Measurements from ENCODE around the gene PTPN23.
A peak's percentile ranks its signal among the peaks of the same experiment; 100 is the strongest.

The PTPN23 gene

GRCh38 chr3:47376393-47376792 is 4.4 kb upstream of the PTPN23 start:
- no peak for DNase-seq

DNA sequence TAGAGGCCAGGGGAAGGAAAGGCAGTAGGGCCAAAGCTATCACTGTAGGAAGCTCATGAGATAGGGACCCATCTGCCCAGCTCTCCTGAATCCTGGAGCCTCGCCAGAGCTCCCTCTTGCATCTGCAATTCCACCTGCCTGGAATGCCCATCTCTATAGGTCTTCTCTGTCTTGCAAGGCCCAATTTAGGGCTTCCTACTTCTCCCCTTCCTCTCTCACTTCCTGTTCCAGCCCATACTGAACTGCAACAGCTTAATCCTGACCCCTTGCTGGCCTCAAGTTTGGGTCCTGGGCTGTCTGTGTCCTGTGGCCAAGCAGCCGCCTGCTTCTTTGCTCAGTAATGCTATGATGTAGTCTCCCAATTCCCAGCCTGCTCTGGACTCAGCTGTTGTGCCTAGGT is 3.6 kb upstream of the PTPN23 start:
- no peak for DNase-seq

- no peak for DNase-seq
Measured at GRCh38 chr3:47378869-47379268, 2.0 kb upstream of the PTPN23 start.

DNA sequence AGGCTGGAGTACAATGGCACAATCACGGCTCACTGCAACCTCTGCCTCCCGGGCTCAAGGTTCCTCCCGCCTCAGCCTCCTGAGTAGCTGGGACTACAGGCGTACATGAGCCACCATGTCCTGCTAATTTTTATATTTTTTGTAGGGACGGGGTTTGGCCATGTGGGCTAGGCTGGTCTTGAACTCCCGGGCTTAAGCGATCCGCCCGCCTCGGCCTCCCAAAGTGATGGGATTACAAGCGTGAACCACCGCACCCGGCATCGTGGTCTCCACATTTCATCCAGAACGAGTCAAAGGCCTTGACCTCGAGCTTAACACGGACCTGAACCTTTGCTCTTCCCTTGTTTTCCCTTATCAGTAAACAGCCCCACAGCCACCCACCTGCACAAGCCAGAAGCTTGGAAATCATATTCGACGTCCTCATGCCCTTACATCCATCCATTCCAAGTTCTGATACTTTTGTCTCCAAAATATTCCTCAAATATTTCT is 1.4 kb upstream of the PTPN23 start:
- no peak for DNase-seq

GRCh38 chr3:47380026-47380600 is 708 bp upstream of the PTPN23 start:
- DNase-seq, result no peak

GRCh38 chr3:47381317-47382157 is 716 bp downstream of the PTPN23 start:
- peak; percentile 49 for DNase-seq

DNA sequence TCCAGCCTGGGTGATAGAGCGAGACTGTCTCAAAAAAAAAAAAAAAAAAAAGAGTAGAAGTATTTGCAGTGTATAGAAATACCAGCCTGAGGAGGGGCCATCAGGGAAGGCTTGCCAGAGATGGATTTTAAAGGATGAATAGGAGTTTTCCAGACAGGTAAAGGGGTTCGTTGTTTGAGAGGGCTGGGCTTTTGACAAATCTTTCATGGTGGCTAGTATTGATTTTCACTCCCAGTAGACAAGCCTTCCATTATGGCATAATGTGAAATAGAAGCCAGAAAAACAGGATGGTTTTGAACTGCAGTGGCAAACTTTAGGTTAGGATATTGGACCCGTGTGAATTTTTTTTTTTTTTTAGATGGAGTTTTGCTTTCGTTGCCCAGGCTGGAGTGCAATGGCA is 3.6 kb downstream of the PTPN23 start:
- no peak for DNase-seq

DNA sequence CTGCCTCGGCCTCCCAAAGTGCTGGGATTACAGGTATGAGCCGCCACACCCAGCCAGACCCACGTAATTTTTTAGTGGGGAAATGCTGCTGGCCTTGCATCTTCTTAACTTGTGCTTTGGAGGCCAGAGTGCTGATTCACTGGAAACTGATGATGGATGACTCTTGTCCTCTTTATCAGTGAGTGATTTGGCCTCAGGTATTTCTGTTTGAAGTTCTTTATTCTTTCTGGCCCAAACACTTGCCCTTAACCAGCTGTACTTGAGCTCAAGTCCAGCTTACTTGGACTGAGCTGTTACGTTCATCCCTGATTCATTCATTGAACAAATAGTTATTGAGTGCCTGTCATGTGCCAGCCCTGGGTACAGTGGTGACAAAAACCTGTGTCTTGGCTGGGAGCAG is 4.2 kb downstream of the PTPN23 start:
- DNase-seq, result no peak

GRCh38 chr3:47385796-47386195 is 5.0 kb downstream of the PTPN23 start:
- no peak for DNase-seq

GRCh38 chr3:47392933-47393332 is 12.1 kb downstream of the PTPN23 start:
- DNase-seq, result no peak

DNA sequence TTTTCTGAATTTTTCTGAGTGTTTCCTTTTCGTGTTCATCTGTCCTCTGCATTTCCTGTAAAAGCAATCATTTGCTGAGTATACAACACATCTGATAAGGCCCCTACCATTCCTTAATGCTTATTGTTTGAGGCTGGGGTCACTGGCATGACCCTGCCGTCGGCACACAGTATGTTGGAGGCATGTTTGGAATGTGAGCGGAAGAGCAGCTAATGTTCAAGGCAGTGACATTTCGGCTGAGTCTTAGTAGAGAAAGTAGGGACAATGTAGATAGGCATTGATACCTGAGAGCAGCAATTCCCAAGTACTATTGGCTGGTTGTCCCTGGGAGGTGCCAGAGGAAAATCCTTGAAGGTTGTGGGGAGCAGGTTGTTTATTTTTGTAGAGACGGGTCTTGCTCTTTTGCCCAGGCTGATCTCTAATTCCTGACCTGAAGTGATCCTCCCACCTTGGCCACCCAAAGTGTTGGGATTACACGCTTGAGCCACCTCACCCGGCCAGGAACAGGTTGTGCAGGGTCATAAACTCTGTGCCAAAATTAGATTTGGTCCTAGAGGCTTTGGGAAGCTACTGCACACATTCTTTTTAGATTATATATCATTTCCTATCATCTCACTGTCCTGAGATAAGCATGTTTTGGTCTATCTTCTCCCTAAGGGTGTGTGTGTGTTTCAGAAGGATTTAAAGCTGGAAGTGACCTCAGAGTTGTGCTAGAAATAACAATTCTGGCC is 13.5 kb downstream of the PTPN23 start:
- DNase-seq, result no peak

DNA sequence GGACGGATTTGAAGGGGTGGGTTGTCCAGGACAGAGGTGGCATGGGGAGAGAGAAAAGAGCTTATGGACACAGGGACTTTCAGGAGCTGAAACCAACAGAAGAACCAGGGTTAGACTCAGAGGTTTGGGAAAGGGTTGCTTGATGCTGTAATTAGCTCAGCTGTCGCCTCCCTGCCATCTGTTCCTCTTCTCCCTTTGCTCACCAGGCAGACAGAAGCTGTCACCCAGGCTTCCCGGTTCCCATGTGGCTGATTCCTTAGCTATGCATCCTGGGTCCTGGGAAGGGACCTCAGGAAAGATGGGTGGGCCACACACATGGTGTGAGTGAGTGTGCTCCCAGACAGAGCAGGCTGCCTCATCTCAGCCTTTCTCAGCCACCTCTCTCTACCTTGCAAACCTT is 14.1 kb downstream of the PTPN23 start:
- DNase-seq, result no peak

GRCh38 chr3:47398228-47398627 is 17.4 kb downstream of the PTPN23 start:
- DNase-seq, result no peak

GRCh38 chr3:47399016-47399415 is 18.2 kb downstream of the PTPN23 start:
- no peak for DNase-seq

DNA sequence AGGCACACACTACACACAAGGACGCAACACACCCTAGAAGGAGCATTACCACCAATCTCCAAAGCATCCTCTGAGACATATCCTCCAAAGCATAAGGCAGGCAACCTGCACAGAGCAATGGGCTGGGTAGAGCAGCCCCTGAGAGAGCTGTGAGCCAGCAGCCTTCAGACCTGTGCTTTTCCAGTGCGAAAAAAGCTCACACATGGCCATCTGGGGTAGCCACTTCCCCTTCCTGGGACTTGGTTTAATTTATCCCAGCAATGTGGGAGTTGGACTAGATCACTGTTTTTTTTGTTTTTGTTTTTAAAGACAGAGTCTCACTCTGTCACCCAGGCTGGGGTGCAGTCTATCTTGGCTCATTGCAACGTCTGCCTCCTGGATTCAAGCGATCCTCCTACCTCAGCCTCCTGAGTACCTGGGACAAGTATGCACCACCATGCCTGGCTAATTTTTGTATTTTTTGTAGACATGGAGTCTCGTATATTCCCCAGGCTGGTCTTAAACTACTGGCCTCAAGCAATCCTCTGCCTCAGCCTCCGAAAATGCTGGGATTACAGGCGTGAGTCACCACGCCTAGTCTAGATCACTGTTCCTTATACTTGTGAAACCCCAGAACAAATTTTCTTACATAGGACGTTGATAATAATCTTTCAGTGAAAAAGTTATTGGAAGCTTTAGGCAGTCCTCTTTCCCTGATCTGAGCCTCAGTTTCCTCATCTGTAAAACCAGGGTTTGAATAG is 18.9 kb downstream of the PTPN23 start:
- DNase-seq, result no peak

GRCh38 chr3:47404431-47404876 is 23.6 kb downstream of the PTPN23 start:
- DNase-seq, result no peak

DNA sequence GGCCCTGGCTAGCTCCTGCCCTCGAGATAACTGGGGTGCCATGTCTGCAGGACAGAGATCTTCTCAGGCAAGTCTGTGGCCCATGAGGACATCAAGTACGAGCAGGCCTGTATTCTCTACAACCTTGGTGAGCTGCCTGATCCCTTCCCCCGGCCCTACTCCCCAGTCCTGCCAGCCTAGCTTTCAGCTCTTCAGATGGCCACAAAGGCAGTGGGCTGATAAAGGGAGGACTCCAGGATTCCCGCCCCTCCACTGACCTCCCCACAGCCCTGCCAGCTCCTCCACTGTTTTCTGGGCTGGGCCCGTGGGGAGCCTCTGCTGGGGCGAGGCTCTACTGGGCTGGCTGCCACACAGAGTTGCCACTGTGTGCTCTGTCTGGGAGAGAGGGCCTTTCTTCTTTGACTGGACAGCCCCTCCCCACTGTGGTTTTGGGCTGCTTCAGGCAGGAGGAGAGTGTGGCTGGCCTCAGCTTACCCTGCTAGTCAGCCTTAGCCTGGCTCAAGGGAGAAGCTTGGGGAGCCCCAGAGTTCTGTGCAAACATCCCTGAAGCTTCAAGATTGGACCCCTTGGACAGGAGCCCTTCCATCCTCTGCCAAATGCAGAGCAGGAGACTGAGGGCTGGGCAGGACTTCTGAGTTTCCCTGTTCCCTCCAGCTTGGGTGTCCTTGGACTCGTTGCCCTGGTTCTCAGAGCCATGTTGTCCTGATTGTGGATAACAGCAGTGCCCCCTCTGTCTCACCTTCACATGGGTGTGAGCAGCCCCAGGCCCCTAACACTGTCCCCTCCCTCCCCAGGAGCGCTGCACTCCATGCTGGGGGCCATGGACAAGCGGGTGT is 24.4 kb downstream of the PTPN23 start:
- no peak for DNase-seq

DNA sequence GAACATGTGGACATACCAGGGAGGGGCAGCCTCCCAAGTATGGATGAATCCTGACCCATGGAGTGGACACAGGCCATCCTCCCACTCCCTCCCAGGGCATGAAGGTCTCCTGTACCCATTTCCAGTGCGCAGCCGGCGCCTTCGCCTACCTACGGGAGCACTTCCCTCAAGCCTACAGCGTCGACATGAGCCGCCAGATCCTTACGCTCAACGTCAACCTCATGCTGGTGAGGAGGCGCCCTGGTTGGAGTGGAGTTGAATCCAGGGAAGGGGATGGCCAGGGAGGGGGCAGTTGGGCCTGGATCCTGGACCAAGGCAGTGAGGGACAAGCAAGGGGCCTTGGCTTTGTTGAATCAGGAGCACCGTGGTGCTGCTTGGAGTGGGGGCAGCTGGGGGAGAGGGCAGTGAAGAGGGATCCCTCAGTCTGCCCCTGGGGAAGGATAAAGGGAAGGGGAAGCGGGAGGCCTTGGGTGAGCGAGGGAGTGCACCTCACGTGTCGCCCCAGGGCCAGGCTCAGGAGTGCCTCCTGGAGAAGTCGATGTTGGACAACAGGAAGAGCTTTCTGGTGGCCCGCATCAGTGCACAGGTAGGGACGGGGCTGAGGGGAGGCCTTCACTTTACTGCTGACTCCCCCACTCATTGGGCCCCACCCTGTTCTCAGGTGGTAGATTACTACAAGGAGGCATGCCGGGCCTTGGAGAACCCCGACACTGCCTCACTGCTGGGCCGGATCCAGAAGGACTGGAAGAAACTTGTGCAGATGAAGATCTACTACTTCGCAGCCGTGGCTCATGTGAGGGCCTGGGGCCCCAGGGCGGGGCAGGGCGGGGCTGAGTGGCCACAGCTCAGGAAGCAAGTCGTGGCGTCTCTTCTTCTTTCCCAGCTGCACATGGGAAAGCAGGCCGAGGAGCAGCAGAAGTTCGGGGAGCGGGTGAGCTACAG is 25.3 kb downstream of the PTPN23 start:
- no peak for DNase-seq

- no peak for DNase-seq
Measured at GRCh38 chr3:47406762-47407149, 25.9 kb downstream of the PTPN23 start.

DNA sequence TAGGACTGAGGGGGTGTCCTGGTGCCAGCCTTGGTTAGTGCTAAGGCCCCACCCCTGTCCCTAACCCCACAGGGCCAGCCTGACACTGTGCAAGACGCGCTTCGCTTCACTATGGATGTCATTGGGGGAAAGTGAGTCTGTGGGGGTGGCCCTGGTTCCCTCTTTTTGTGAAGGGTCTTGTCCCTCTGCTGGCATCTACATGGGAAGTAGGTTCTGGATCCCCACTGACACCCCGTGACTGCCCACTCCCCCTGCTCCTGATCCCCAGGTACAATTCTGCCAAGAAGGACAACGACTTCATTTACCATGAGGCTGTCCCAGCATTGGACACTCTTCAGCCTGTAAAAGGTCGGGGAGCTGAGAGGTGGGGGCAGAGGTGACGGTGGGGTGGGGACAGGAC is 26.4 kb downstream of the PTPN23 start:
- DNase-seq, result no peak

Data from effector CD4-positive, alpha-beta T cell (primary cell).